ENCODE measurements around the gene SCN3A.

The SCN3A gene

GRCh38 chr2:165185633-165186032 is 18.2 kb downstream of the SCN3A start:
- DNase-seq, result no peak
- no peak overlapping the region for H2AFZ ChIP-seq (ENCODE audit: low read length)
- TF ChIP-seq EZH2 (optimal IDR thresholded peaks at IDR 0.05; ENCODE audit: low read depth, low read length), result no peak
- TF ChIP-seq CTCF (IDR thresholded peaks at IDR 0.05; ENCODE audit: low read length), result no peak
- no peak for TF ChIP-seq EZH2phosphoT487 (IDR thresholded peaks at IDR 0.05; ENCODE audit: low read length)

GRCh38 chr2:165182029-165182428 is 21.8 kb downstream of the SCN3A start:
- H3K9me2 ChIP-seq (replicated peaks; ENCODE audit: insufficient read depth, low read length), result no peaks in the 10 kb centered on the region

More at GRCh38 chr2:165185633-165186032, 18.2 kb downstream of the SCN3A start:
- Histone ChIP-seq H3K9me3 (replicated peaks; ENCODE audit: insufficient read depth, low read length) (no peaks in the 10 kb centered on the region), H3F3A (ENCODE audit: insufficient read depth, low read length) (no peaks in the 10 kb centered on the region), H3K36me3 (replicated peaks; ENCODE audit: insufficient read depth, low read length) (no peaks in the 10 kb centered on the region), H3K79me2 (ENCODE audit: low read length) (no peaks in the 10 kb centered on the region), H3K4me3 (ENCODE audit: low read length) (no peak overlapping the region), H3K4me1 (ENCODE audit: low read length) (no peaks in the 10 kb centered on the region), H3K4me2 (ENCODE audit: low read depth, low read length) (no peak overlapping the region), H4K20me1 (ENCODE audit: insufficient read depth, low read length) (no peaks in the 10 kb centered on the region), H3K9me2 (replicated peaks; ENCODE audit: insufficient read depth, low read length) (no peaks in the 10 kb centered on the region), H3K9ac (ENCODE audit: low read length) (no peak overlapping the region), H3K27me3 (replicated peaks; ENCODE audit: insufficient read depth, low read length) (no peaks in the 10 kb centered on the region), H3K27ac (ENCODE audit: low read length) (no peak overlapping the region)

GRCh38 chr2:165176780-165177179 is 27.1 kb downstream of the SCN3A start:
- Histone ChIP-seq H4K20me1 (ENCODE audit: insufficient read depth, low read length) (no peaks in the 10 kb centered on the region), H3F3A (ENCODE audit: insufficient read depth, low read length) (no peaks in the 10 kb centered on the region), H3K9ac (ENCODE audit: low read length) (no peak overlapping the region), H3K27me3 (replicated peaks; ENCODE audit: insufficient read depth, low read length) (no peaks in the 10 kb centered on the region), H3K9me2 (replicated peaks; ENCODE audit: insufficient read depth, low read length) (no peaks in the 10 kb centered on the region), H3K36me3 (replicated peaks; ENCODE audit: insufficient read depth, low read length) (no peaks in the 10 kb centered on the region), H3K4me1 (ENCODE audit: low read length) (no peaks in the 10 kb centered on the region), H2AFZ (ENCODE audit: low read length) (no peak overlapping the region), H3K4me3 (ENCODE audit: low read length) (no peak overlapping the region), H3K27ac (ENCODE audit: low read length) (no peak overlapping the region), H3K4me2 (ENCODE audit: low read depth, low read length) (no peak overlapping the region), H3K9me3 (replicated peaks; ENCODE audit: insufficient read depth, low read length) (no peaks in the 10 kb centered on the region), H3K79me2 (ENCODE audit: low read length) (no peaks in the 10 kb centered on the region)
- TF ChIP-seq CTCF (IDR thresholded peaks at IDR 0.05; ENCODE audit: low read length), result no peak
- TF ChIP-seq EZH2 (optimal IDR thresholded peaks at IDR 0.05; ENCODE audit: low read depth, low read length), result no peak
- no peak for TF ChIP-seq EZH2phosphoT487 (IDR thresholded peaks at IDR 0.05; ENCODE audit: low read length)
- DNase-seq, result no peak

More at GRCh38 chr2:165182029-165182428, 21.8 kb downstream of the SCN3A start:
- H3K36me3 ChIP-seq (replicated peaks; ENCODE audit: insufficient read depth, low read length), result no peaks in the 10 kb centered on the region
- no peak overlapping the region for H3K27ac ChIP-seq (ENCODE audit: low read length)
- no peak for DNase-seq
- no peaks in the 10 kb centered on the region for H3F3A ChIP-seq (ENCODE audit: insufficient read depth, low read length)
- no peak overlapping the region for H3K4me2 ChIP-seq (ENCODE audit: low read depth, low read length)
- H4K20me1 ChIP-seq (ENCODE audit: insufficient read depth, low read length), result no peaks in the 10 kb centered on the region
- no peaks in the 10 kb centered on the region for H3K27me3 ChIP-seq (replicated peaks; ENCODE audit: insufficient read depth, low read length)
- H3K4me3 ChIP-seq (ENCODE audit: low read length), result no peak overlapping the region
- H3K4me1 ChIP-seq (ENCODE audit: low read length), result no peaks in the 10 kb centered on the region
- no peak overlapping the region for H3K9ac ChIP-seq (ENCODE audit: low read length)
- no peaks in the 10 kb centered on the region for H3K9me3 ChIP-seq (replicated peaks; ENCODE audit: insufficient read depth, low read length)
- H2AFZ ChIP-seq (ENCODE audit: low read length), result no peak overlapping the region
- no peaks in the 10 kb centered on the region for H3K79me2 ChIP-seq (ENCODE audit: low read length)
- TF ChIP-seq CTCF (IDR thresholded peaks at IDR 0.05; ENCODE audit: low read length) (no peak), EZH2 (optimal IDR thresholded peaks at IDR 0.05; ENCODE audit: low read depth, low read length) (no peak), EZH2phosphoT487 (IDR thresholded peaks at IDR 0.05; ENCODE audit: low read length) (no peak)

Measured in MM.1S (cell line).